GM12878 (cell line): ENCODE measurements around the gene SNED1. TPM values are rescaled to one million over a fixed set of nuclear protein-coding genes. Genes with fewer than 3 reads are reported as not detected.

Source experiments
- ATAC-seq: fragments of 200-7000 bp; cut with Tn5 transposase; 3 replicates; pipeline ENCODE4 v1.9.1; 2020; ENCODE audit warnings: mild to moderate bottlenecking, moderate library complexity
- BruUV-seq: library from RNA; stranded (reverse); fragments of 400-500 nt; replicated peaks from 2 replicates; lab custom pipeline; 2021; lab: Mats Ljungman, UMichigan
- CTCF ChIA-PET: fragments of 300-600 bp; sonication (Branson Sonifier 250); formaldehyde crosslinking; extraction: SDS; loops from one replicate; lab custom pipeline; 2021; ENCODE audit warnings: inconsistent platforms; lab: Yijun Ruan, JAX
- POLR2A ChIA-PET: fragments of 350-600 bp; formaldehyde crosslinking; extraction: SDS; loops from one replicate; lab custom pipeline; 2021; ENCODE audit warnings: inconsistent platforms; lab: Charles Lee
- RAD21 ChIA-PET: fragments of 300-600 bp; sonication (Branson Sonifier 250); formaldehyde crosslinking; loops from one replicate; lab custom pipeline; 2023; ENCODE audit warnings: antibody characterized with exemption; ENCODE audit not compliant: unreplicated experiment; lab: Charles Lee
- SMC1A ChIA-PET: fragments of 300-600 bp; sonication (Branson Sonifier 250); formaldehyde crosslinking; loops from one replicate; lab custom pipeline; 2023; ENCODE audit not compliant: unreplicated experiment, uncharacterized antibody; lab: Charles Lee
- DNase-seq: peaks from one replicate; pipeline ENCODE4 v3.0.0-alpha.2; 2011; ENCODE audit warnings: low read depth, low spot score
- FAIRE-seq: peaks from 3 replicates; lab custom pipeline; 2011; peaks lifted over from hg19 to GRCh38; lab: Jason Lieb, UNC
- H2AFZ ChIP-seq: 2 replicates; pipeline ENCODE4 v1.6.0; 2011; ENCODE audit warnings: low read depth, low read length, control low read depth; ENCODE audit not compliant: control insufficient read depth
- H3K27ac ChIP-seq: 2 replicates; pipeline ENCODE4 v1.5.1; 2011; ENCODE audit warnings: control low read depth; ENCODE audit not compliant: control insufficient read depth, insufficient read depth
- H3K27me3 ChIP-seq, 2 experiments: replicated peaks in 1 of 2; 2 replicates each; pipeline versions ENCODE4 v1.6.0 to v1.6.1; 2011; ENCODE audit warnings: low read length in 1 of 2; ENCODE audit not compliant: control insufficient read depth in 2 of 2, insufficient read depth in 2 of 2
- H3K36me3 ChIP-seq, 2 experiments: 2 replicates each; pipeline ENCODE4 v1.5.1; 2011; ENCODE audit warnings: low read length in 1 of 2; ENCODE audit not compliant: control insufficient read depth in 2 of 2, insufficient read depth in 2 of 2
- H3K4me1 ChIP-seq: 2 replicates; pipeline ENCODE4 v1.6.1; 2011; ENCODE audit warnings: mild to moderate bottlenecking, low read length, moderate library complexity, mixed read lengths; ENCODE audit not compliant: control insufficient read depth, insufficient read depth
- H3K4me2 ChIP-seq: 2 replicates; pipeline ENCODE4 v1.6.0; 2011; ENCODE audit warnings: control low read depth; ENCODE audit not compliant: control insufficient read depth, insufficient read depth
- H3K4me3 ChIP-seq: fragments of 200-600 bp; sonication (generic); 2 replicates; pipeline ENCODE4 v1.5.1; 2016
- H3K79me2 ChIP-seq: 2 replicates; pipeline ENCODE4 v1.6.0; 2011; ENCODE audit warnings: low read length; ENCODE audit not compliant: control insufficient read depth, insufficient read depth
- H3K9ac ChIP-seq: 2 replicates; pipeline ENCODE4 v1.8.0; 2011; ENCODE audit warnings: low read length, control low read depth, mixed read lengths; ENCODE audit not compliant: control insufficient read depth, insufficient read depth
- H3K9me3 ChIP-seq: replicated peaks from 3 replicates; pipeline ENCODE4 v1.5.1; 2011; ENCODE audit warnings: mild to moderate bottlenecking, low read length; ENCODE audit not compliant: control insufficient read depth, insufficient read depth
- H4K20me1 ChIP-seq: 2 replicates; pipeline ENCODE4 v1.6.0; 2011; ENCODE audit not compliant: control insufficient read depth, insufficient read depth
- CHD2 ChIP-seq: IDR thresholded peaks from 2 replicates; pipeline ENCODE4 v1.6.1; 2011; ENCODE audit warnings: low read depth, low read length, improper control_type of control experiment, borderline replicate concordance
- CREB1 ChIP-seq: IDR thresholded peaks from 2 replicates; pipeline ENCODE4 v1.6.1; 2012; ENCODE audit warnings: low read depth, mild to moderate bottlenecking, inconsistent platforms
- DPF2 ChIP-seq: fragments of 450-650 bp; IDR thresholded peaks from 2 replicates; pipeline ENCODE4 v1.6.1; 2017; ENCODE audit warnings: mild to moderate bottlenecking
- GATAD2B ChIP-seq: fragments of 450-650 bp; conservative IDR thresholded peaks from 2 replicates; pipeline ENCODE4 v1.6.1; 2017; ENCODE audit warnings: low read depth, mild to moderate bottlenecking, moderate library complexity
- IKZF1 ChIP-seq: fragments of 450-650 bp; conservative IDR thresholded peaks from 2 replicates; pipeline ENCODE4 v1.6.1; 2017; ENCODE audit warnings: antibody characterized with exemption, mild to moderate bottlenecking
- MTA2 ChIP-seq: fragments of 450-650 bp; IDR thresholded peaks from 2 replicates; pipeline ENCODE4 v1.6.1; 2016; ENCODE audit warnings: low read depth, mild to moderate bottlenecking, moderate library complexity
- NRF1 ChIP-seq: conservative IDR thresholded peaks from 2 replicates; pipeline ENCODE4 v1.6.1; 2011; ENCODE audit warnings: mild to moderate bottlenecking, low read depth, low read length, improper control_type of control experiment
- PAX5 ChIP-seq: IDR thresholded peaks from 2 replicates; pipeline ENCODE4 v1.6.1; 2011; ENCODE audit warnings: low read depth, low read length, borderline replicate concordance
- RELB ChIP-seq: fragments of 450-650 bp; IDR thresholded peaks from 2 replicates; pipeline ENCODE4 v1.6.1; 2017; ENCODE audit warnings: low read depth, mild to moderate bottlenecking, moderate library complexity
- SIN3A ChIP-seq: IDR thresholded peaks from 2 replicates; pipeline ENCODE4 v1.6.1; 2012; ENCODE audit warnings: low read depth, low read length, improper control_type of control experiment
- ZBTB4 ChIP-seq: fragments of 450-650 bp; formaldehyde crosslinking; IDR thresholded peaks from 2 replicates; pipeline ENCODE4 v1.4.0; 2022; ENCODE audit warnings: mild to moderate bottlenecking, moderate library complexity
- WGBS: methylation state at CpG from one replicate; pipeline ENCODE4 v1.1.6; 2016; ENCODE audit warnings: low lambda C conversion rate; ENCODE audit not compliant: insufficient replicate concordance, insufficient coverage; ENCODE audit errors: missing lambda C conversion rate; 5-methylcytosine and 5-hydroxymethylcytosine counted together
- in situ Hi-C: fragments of 300-500 bp; cut with MboI; formaldehyde crosslinking; loops from 9 replicates; pipeline ENCODE4 v1.14.3; 2018; ENCODE audit warnings: mixed read lengths
- intact Hi-C: fragments of 100-400 bp; cut with micrococcal nuclease; formaldehyde crosslinking; loops from one replicate; pipeline ENCODE4 v1.14.2; 2022; ENCODE audit not compliant: unreplicated experiment
- polyA plus RNA-seq, 11 experiments: library from polyadenylated mRNA; depleted of rRNA in 4 of 11; unstranded in 6 of 11; stranded (reverse) in 5 of 11; fragments of >200 nt; fragmentation: Nextera tagmentation in 4 of 11; fragmentation: Illumina TruSeq in 1 of 11; extraction: Ambion mirVana in 4 of 11; extraction: Trizol in 1 of 11; gene quantifications; 1 replicate in 1 of 11; 2 replicates in 10 of 11; pipeline versions ENCODE4 v1.2.1 to v1.2.3, GENCODE V29; 2011 to 2016; ENCODE audit warnings: inconsistent platforms in 2 of 11, missing spikeins in 2 of 11, low read depth in 1 of 11
- total RNA-seq, 4 experiments: library from RNA; depleted of rRNA in 3 of 4; stranded (reverse); fragments of >200 nt in 3 of 4; fragmentation: Illumina TruSeq in 1 of 4; extraction: Trizol in 1 of 4; gene quantifications; 2 replicates each; pipeline versions ENCODE4 v1.2.1 to v1.2.3, GENCODE V29; 2013 to 2021
- TF ChIP-seq, protein P1 (sequence below), 3 experiments: IDR thresholded peaks in 2 of 3; conservative IDR thresholded peaks in 1 of 3; 2 replicates each; pipeline ENCODE4 v1.5.1; 2011; ENCODE audit warnings: low read depth in 3 of 3, low read length in 3 of 3, mild to moderate bottlenecking in 3 of 3, control low read depth in 2 of 3, moderate library complexity in 2 of 3, inconsistent platforms in 1 of 3, mixed read lengths in 1 of 3; ENCODE audit not compliant: control insufficient read depth in 2 of 3, insufficient read depth in 1 of 3; ENCODE audit errors: extremely low read depth in 1 of 3

Gene SNED1
- total and polyA plus RNA-seq, 10 of the 15 experiments (the other 5 are each of a cell fraction or from before 2014, with no cell fraction given) = 0.05 to 8.4 (median 3.0) TPM

GRCh38 chr2:241095594-241096290 is 97.3 kb downstream of the SNED1 start (continued):
- no peak for TF ChIP-seq ZBTB4
- TF ChIP-seq, all 136 proteins: peak for 7

GRCh38 chr2:241096979-241097378 is 98.6 kb downstream of the SNED1 start:
- ChIA-PET RAD21 (interaction anchor here (1.3 to 1.6 kb wide), 2 partner anchors 52 to 261 kb away, joined by 3 to 8 read pairs; partner anchors contain the start of gene PASK), POLR2A (interaction anchor here (1.0 to 1.7 kb wide), 3 partner anchors 15 to 218 kb away, joined by 3 to 7 read pairs (median 3); no protein-coding TSS in a partner anchor), CTCF (interaction anchor here (1.5 kb wide), 3 partner anchors 13 to 52 kb away, joined by 3 to 7 read pairs (median 5); partner anchors contain the start of gene PASK), SMC1A (interaction anchor here (0.6 to 3.1 kb wide), 8 partner anchors 9 to 261 kb away, joined by 3 to 13 read pairs (median 3); no protein-coding TSS in a partner anchor)
- no peak overlapping the region for H2AFZ ChIP-seq
- peaks cover 20 to 37% of the 10 kb centered on the region in 2 experiments for H3K36me3 ChIP-seq
- DNase-seq (peak; percentile 86), ATAC-seq (peak; percentile 58), FAIRE-seq (peak; percentile 81)
- peaks cover 38% of the 10 kb centered on the region for H3K4me1 ChIP-seq
- no peaks in the 10 kb centered on the region for H3K9me3 ChIP-seq
- H3K27me3 ChIP-seq = no peaks in the 10 kb centered on the region
- intact Hi-C loops (loop anchor here (1.0 kb wide), 1 partner anchor 9 kb away; no protein-coding TSS in a partner anchor), in situ Hi-C loops (no loop called here)
- H3K9ac ChIP-seq = peak overlapping the region; percentile 76
- BruUV-seq = no TSS peak
- H3K4me3 ChIP-seq = peak overlapping the region; percentile 61; the same call in 1 of the 2 replicates
- H3K27ac ChIP-seq = peak overlapping the region; percentile 90
- peak overlapping the region; percentile 44 for H3K4me2 ChIP-seq
- H3K79me2 ChIP-seq = peaks cover 74% of the 10 kb centered on the region
- H4K20me1 ChIP-seq = no peaks in the 10 kb centered on the region
- WGBS = under 1% methylated on average over 8 of the region's 8 CpGs
- TF ChIP-seq NRF1 (no peak), IKZF1 (peak; percentile 81), GATAD2B (peak; percentile 46; the same call in 1 of the 2 replicates), PAX5 (peak; percentile 94), SIN3A (no peak), MTA2 (peak; percentile 95), RELB (peak; percentile 71; the same call in 1 of the 2 replicates), DPF2 (peak; percentile 92), CHD2 (0 out of 2 replicates have a peak, but pooled peaks have one; percentile 21), CREB1 (0 out of 2 replicates have a peak, but pooled peaks have one; percentile 41)
- TF ChIP-seq, protein P1, sequence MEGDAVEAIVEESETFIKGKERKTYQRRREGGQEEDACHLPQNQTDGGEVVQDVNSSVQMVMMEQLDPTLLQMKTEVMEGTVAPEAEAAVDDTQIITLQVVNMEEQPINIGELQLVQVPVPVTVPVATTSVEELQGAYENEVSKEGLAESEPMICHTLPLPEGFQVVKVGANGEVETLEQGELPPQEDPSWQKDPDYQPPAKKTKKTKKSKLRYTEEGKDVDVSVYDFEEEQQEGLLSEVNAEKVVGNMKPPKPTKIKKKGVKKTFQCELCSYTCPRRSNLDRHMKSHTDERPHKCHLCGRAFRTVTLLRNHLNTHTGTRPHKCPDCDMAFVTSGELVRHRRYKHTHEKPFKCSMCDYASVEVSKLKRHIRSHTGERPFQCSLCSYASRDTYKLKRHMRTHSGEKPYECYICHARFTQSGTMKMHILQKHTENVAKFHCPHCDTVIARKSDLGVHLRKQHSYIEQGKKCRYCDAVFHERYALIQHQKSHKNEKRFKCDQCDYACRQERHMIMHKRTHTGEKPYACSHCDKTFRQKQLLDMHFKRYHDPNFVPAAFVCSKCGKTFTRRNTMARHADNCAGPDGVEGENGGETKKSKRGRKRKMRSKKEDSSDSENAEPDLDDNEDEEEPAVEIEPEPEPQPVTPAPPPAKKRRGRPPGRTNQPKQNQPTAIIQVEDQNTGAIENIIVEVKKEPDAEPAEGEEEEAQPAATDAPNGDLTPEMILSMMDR (IDR thresholded peaks at IDR 0.05 in 2 of 3, conservative IDR thresholded peaks at IDR 0.05 in 1 of 3; ENCODE audit: control insufficient read depth in 2 of 3, extremely low read depth in 1 of 3, insufficient read depth in 1 of 3, low read depth in 3 of 3, low read length in 3 of 3) = no peak
